Stomach smooth muscle (tissue), 2 donors: ENCODE measurements around the gene FAAH.
A peak's percentile ranks its signal among the peaks of the same experiment; 100 is the strongest.

Experiments used
- H3K27ac ChIP-seq: one replicate; pipeline ENCODE4 v1.7.0; 2013; ENCODE audit warnings: mild to moderate bottlenecking, low read length, inconsistent platforms
- H3K27me3 ChIP-seq, 2 donors: one replicate each; pipeline ENCODE4 v1.7.0; 2013; ENCODE audit warnings: low read length in 2 of 2; ENCODE audit not compliant: insufficient read depth in 2 of 2, control insufficient read depth in 1 of 2
- H3K36me3 ChIP-seq, 2 donors: one replicate each; pipeline ENCODE4 v1.7.0; 2013; ENCODE audit warnings: low read length in 2 of 2; ENCODE audit not compliant: control insufficient read depth in 2 of 2, insufficient read depth in 2 of 2
- H3K4me1 ChIP-seq: one replicate; pipeline ENCODE4 v1.7.0; 2013; ENCODE audit warnings: low read length; ENCODE audit not compliant: control insufficient read depth, insufficient read depth
- H3K4me3 ChIP-seq, 2 donors: one replicate each; pipeline ENCODE4 v1.7.0; 2013; ENCODE audit warnings: low read length in 2 of 2
- H3K9ac ChIP-seq, 2 donors: one replicate each; pipeline ENCODE4 v1.7.0; 2013; ENCODE audit warnings: low read length in 2 of 2, mild to moderate bottlenecking in 1 of 2
- H3K9me3 ChIP-seq, 2 donors: one replicate each; pipeline ENCODE4 v1.7.0; 2013; ENCODE audit warnings: low read length in 2 of 2; ENCODE audit not compliant: control insufficient read depth in 2 of 2
- donor health status: healthy.
- donor health status: Pancreatic carcinoma.

The FAAH gene

DNA sequence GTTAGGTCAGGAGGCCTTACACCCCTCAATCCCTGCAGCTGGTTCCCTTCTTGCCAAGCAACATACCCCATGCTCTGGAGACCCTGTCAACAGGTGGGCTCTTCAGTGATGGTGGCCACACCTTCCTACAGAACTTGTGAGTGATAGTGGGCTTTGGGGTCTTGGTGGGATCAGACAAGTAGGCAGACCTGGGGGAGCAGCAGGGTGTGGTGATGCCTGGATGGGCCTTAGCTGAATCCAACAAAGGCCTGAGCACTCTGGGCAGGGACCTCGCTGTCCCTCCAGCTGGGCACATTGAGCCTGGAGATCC is 14.9 kb downstream of the FAAH start:
- no peaks in the 10 kb centered on the region for H3K9me3 ChIP-seq
- H3K4me3 ChIP-seq, result no peak overlapping the region
- H3K4me1 ChIP-seq, result peaks cover 6% of the 10 kb centered on the region
- H3K9ac ChIP-seq, result no peak overlapping the region
- H3K27ac ChIP-seq, result no peak overlapping the region
- H3K36me3 ChIP-seq, result peaks cover 3 to 9% of the 10 kb centered on the region in 2 donors
- no peaks in the 10 kb centered on the region for H3K27me3 ChIP-seq

GRCh38 chr1:46410156-46411009 is 16.3 kb downstream of the FAAH start:
- no peaks in the 10 kb centered on the region for H3K27me3 ChIP-seq
- H3K4me1 ChIP-seq, result peaks cover 6% of the 10 kb centered on the region
- H3K9me3 ChIP-seq, result no peaks in the 10 kb centered on the region
- H3K9ac ChIP-seq, result no peak overlapping the region
- no peak overlapping the region for H3K27ac ChIP-seq
- H3K36me3 ChIP-seq, result peaks cover 3 to 9% of the 10 kb centered on the region in 2 donors
- no peak overlapping the region for H3K4me3 ChIP-seq

DNA sequence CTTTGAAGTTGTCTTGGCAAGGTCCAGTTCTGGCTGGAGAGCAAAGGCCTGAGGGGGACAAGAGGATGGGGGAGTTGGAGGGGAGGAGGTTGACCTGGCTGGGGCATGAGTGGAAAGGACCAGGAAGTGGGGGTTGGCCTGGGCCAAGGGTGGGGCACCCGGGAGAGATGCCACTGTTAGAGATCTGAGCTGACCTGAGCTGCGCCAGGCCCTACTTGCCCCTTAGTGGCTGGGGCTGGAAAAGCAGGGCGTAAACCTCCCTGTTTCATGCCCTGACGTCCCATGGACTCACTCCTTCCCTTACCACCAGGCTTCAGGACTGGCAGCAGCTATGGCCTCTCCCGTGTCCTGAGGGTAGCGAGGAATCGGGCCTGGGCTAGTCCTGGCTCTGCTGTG is 16.9 kb downstream of the FAAH start:
- no peak overlapping the region for H3K27ac ChIP-seq
- peaks cover 3% of the 10 kb centered on the region for H3K4me1 ChIP-seq

DNA sequence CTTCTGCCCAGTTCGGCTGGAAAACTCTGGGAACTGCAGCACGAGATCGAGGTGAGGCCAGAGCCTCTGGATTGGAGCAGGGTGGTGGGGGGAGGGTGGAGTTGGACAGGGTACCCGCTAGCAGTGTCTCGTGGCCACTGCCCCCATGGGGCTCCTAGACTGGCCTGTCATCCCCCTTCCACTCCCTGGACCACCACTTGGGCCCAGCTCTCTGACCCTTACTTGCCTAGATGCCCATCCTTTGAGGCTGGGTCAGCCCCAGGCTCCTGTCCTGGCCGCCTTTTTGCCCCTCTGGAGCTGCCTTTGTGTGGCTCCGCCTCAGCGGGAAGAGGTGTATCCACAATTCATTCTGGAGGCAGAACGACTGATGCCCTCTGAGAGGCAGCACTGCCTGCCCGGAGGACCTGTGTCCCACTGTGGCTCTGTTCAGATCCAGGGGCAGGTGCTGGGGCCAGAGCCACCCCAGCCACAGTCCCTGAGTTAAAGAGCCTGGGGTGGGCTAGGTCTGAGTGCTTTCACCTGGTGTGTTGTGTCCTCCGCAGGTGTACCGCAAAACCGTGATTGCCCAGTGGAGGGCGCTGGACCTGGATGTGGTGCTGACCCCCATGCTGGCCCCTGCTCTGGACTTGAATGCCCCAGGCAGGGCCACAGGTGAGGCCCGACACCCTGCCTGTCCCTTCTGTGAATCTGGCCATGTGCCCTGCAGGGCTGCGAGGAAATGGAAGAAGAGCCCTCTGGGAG is 17.7 kb downstream of the FAAH start:
- H3K27me3 ChIP-seq, result no peaks in the 10 kb centered on the region
- no peak overlapping the region for H3K9ac ChIP-seq
- no peaks in the 10 kb centered on the region for H3K4me1 ChIP-seq
- H3K36me3 ChIP-seq, result peaks cover 3 to 9% of the 10 kb centered on the region in 2 donors
- H3K4me3 ChIP-seq, result no peak overlapping the region
- H3K27ac ChIP-seq, result no peak overlapping the region
- H3K9me3 ChIP-seq, result no peaks in the 10 kb centered on the region

More for the DNA sequence above, 16.9 kb downstream of the FAAH start:
- no peaks in the 10 kb centered on the region for H3K27me3 ChIP-seq
- H3K9ac ChIP-seq, result no peak overlapping the region
- H3K4me3 ChIP-seq, result no peak overlapping the region
- H3K9me3 ChIP-seq, result no peaks in the 10 kb centered on the region
- peaks cover 3 to 9% of the 10 kb centered on the region in 2 donors for H3K36me3 ChIP-seq

DNA sequence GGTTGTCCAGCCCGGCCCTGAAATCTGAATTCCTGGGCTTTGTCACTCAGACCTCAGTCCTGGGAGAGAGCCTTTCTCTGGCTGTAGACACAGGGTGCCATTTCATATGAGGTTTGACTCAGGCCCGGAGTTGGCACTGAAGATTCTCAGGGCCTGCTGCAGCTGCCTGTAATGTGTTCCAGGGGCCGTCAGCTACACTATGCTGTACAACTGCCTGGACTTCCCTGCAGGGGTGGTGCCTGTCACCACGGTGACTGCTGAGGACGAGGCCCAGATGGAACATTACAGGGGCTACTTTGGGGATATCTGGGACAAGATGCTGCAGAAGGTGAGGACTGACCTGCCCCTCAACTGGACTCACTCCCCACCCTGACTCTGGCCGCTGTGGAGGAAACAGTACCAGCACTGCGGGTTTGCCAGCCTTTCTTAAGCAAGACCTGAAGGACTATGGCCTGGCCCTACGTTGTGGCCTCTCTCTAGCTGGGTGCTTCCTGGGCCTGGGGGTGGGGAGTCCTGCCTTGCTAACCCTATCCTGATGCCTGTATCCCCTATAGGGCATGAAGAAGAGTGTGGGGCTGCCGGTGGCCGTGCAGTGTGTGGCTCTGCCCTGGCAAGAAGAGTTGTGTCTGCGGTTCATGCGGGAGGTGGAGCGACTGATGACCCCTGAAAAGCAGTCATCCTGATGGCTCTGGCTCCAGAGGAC is 18.9 kb downstream of the FAAH start:
- H3K9me3 ChIP-seq, result no peaks in the 10 kb centered on the region
- no peaks in the 10 kb centered on the region for H3K4me1 ChIP-seq
- H3K36me3 ChIP-seq, result peaks cover 3 to 9% of the 10 kb centered on the region in 2 donors
- H3K27me3 ChIP-seq, result no peaks in the 10 kb centered on the region
- H3K4me3 ChIP-seq, result no peak overlapping the region
- H3K27ac ChIP-seq, result no peak overlapping the region
- peak overlapping the region in 1 of 2 donors; percentile 29 for H3K9ac ChIP-seq

DNA sequence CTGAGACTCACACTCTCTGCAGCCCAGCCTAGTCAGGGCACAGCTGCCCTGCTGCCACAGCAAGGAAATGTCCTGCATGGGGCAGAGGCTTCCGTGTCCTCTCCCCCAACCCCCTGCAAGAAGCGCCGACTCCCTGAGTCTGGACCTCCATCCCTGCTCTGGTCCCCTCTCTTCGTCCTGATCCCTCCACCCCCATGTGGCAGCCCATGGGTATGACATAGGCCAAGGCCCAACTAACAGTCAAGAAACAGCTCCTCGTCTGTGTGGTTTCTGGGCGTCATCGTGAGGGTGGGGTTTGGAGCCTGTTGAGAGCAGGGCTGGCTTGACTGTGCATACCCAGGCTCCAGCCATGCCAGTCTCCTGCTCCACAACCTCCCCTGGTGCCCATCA is 19.5 kb downstream of the FAAH start:
- H3K27ac ChIP-seq, result no peak overlapping the region
- no peak overlapping the region for H3K9ac ChIP-seq
- H3K36me3 ChIP-seq, result peaks cover 3 to 9% of the 10 kb centered on the region in 2 donors

GRCh38 chr1:46415514-46415913 is 21.4 kb downstream of the FAAH start:
- H3K36me3 ChIP-seq, result no peaks in the 10 kb centered on the region

More for the DNA sequence above, 19.5 kb downstream of the FAAH start:
- Histone ChIP-seq H3K9me3 (no peaks in the 10 kb centered on the region), H3K4me3 (no peak overlapping the region), H3K27me3 (no peaks in the 10 kb centered on the region), H3K4me1 (no peaks in the 10 kb centered on the region)

GRCh38 chr1:46418976-46419375 is 24.9 kb downstream of the FAAH start:
- Histone ChIP-seq H3K4me1 (no peaks in the 10 kb centered on the region), H3K4me3 (no peak overlapping the region), H3K9ac (no peak overlapping the region), H3K27me3 (peaks cover 3 to 13% of the 10 kb centered on the region in 2 donors), H3K9me3 (no peaks in the 10 kb centered on the region), H3K36me3 (no peaks in the 10 kb centered on the region), H3K27ac (no peak overlapping the region)

More at GRCh38 chr1:46415514-46415913, 21.4 kb downstream of the FAAH start:
- H3K4me3 ChIP-seq, result no peak overlapping the region
- no peak overlapping the region for H3K27ac ChIP-seq
- no peaks in the 10 kb centered on the region for H3K9me3 ChIP-seq
- H3K9ac ChIP-seq, result no peak overlapping the region
- no peaks in the 10 kb centered on the region for H3K27me3 ChIP-seq
- no peaks in the 10 kb centered on the region for H3K4me1 ChIP-seq

DNA sequence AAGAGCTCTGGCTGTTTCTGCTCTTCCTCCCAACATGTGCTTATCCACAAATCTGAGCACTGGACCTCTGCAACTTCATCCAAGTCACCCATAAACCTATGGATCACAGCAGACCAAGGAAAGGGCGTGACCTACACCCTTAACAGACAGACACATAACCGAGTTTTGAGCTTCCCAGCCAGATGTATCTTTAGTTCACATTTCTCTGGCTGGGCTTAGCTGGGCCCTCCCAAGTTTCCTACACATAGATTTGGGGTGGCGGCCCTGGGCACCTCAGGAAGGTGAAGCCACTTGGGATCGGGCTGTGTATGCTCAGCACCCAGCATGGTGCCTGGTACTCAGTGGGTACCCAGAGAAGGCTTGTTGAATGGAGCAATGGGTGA is 26.4 kb downstream of the FAAH start:
- peaks cover 9 to 26% of the 10 kb centered on the region in 2 donors for H3K27me3 ChIP-seq
- H3K36me3 ChIP-seq, result no peaks in the 10 kb centered on the region
- no peak overlapping the region for H3K27ac ChIP-seq
- H3K4me3 ChIP-seq, result no peak overlapping the region
- H3K9ac ChIP-seq, result no peak overlapping the region
- no peaks in the 10 kb centered on the region for H3K9me3 ChIP-seq
- H3K4me1 ChIP-seq, result no peaks in the 10 kb centered on the region

DNA sequence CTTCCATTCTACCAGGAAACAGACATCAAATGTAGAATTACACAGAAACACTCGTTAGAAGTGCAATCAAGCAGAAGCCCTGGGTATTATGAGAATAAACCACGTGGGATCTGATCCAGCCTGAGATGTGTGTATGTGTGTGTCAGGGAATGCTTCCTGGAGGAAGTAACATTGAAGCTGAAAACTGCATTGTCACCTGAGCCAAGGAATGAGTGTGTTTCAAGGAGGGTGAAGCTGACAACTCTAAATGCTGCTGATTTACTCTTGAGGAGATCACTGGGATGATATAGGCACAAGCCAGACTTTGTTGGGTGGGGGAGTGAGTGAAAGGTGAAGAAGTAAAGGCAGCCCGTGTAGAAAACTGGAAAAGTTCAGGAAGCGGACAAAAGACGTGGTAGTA is 27.6 kb downstream of the FAAH start:
- Histone ChIP-seq H3K27me3 (peaks cover 9 to 26% of the 10 kb centered on the region in 2 donors), H3K4me1 (no peaks in the 10 kb centered on the region), H3K27ac (no peak overlapping the region), H3K4me3 (no peak overlapping the region), H3K9ac (no peak overlapping the region), H3K9me3 (no peaks in the 10 kb centered on the region), H3K36me3 (no peaks in the 10 kb centered on the region)
